Keratinocyte (primary cell): Measurements from ENCODE around the gene MCM6. TPM values are rescaled to one million over a fixed set of nuclear protein-coding genes. Genes with fewer than 3 reads are reported as not detected.

Experiments used
- DNase-seq: peaks from one replicate; pipeline ENCODE4 v3.0.0-alpha.2; 2011; ENCODE audit warnings: low read depth, missing footprints, low spot score
- FAIRE-seq: peaks from 2 replicates; lab custom pipeline; 2011; peaks lifted over from hg19 to GRCh38; lab: Jason Lieb, UNC
- H2AFZ ChIP-seq: 2 replicates; pipeline ENCODE4 v1.6.0; 2012; ENCODE audit warnings: low read length, control low read depth, inconsistent platforms; ENCODE audit not compliant: control insufficient read depth
- H3K27ac ChIP-seq: 2 replicates; pipeline ENCODE4 v1.5.1; 2011; ENCODE audit warnings: low read length; ENCODE audit not compliant: control insufficient read depth, insufficient read depth
- H3K27me3 ChIP-seq: 3 replicates; pipeline ENCODE4 v1.6.0; 2011; ENCODE audit warnings: low read length; ENCODE audit not compliant: control insufficient read depth, insufficient read depth; ENCODE audit errors: extremely low read depth
- H3K36me3 ChIP-seq, 2 experiments: 2 replicates in 1 of 2; 3 replicates in 1 of 2; pipeline ENCODE4 v1.5.1; 2011; ENCODE audit warnings: low read length in 2 of 2, mild to moderate bottlenecking in 1 of 2; ENCODE audit not compliant: control insufficient read depth in 2 of 2, insufficient read depth in 2 of 2; ENCODE audit errors: extremely low read depth in 1 of 2
- H3K4me1 ChIP-seq: 3 replicates; pipeline ENCODE4 v1.5.1; 2011; ENCODE audit warnings: low read length; ENCODE audit not compliant: control insufficient read depth, insufficient read depth; ENCODE audit errors: extremely low read depth
- H3K4me2 ChIP-seq: 3 replicates; pipeline ENCODE4 v1.6.0; 2011; ENCODE audit warnings: low read depth, low read length; ENCODE audit not compliant: control insufficient read depth, insufficient read depth; ENCODE audit errors: extremely low read depth
- H3K4me3 ChIP-seq, 3 experiments: fragments of 200-600 bp in 1 of 3; sonication (generic) in 1 of 3; 2 replicates in 2 of 3; 3 replicates in 1 of 3; pipeline ENCODE4 v1.5.1; 2011 to 2016; ENCODE audit warnings: low read length in 3 of 3, mild to moderate bottlenecking in 3 of 3, control low read depth in 2 of 3, inconsistent platforms in 1 of 3, low read depth in 1 of 3, mixed read lengths in 1 of 3, mixed run types in 1 of 3, moderate library complexity in 1 of 3; ENCODE audit not compliant: control insufficient read depth in 2 of 3, insufficient read depth in 2 of 3; ENCODE audit errors: extremely low read depth in 1 of 3
- H3K79me2 ChIP-seq: 2 replicates; pipeline ENCODE4 v1.6.0; 2012; ENCODE audit warnings: low read length; ENCODE audit not compliant: control insufficient read depth, insufficient read depth
- H3K9ac ChIP-seq: 3 replicates; pipeline ENCODE4 v1.6.0; 2011; ENCODE audit warnings: low read length; ENCODE audit not compliant: control insufficient read depth, insufficient read depth; ENCODE audit errors: extremely low read depth
- H3K9me1 ChIP-seq: 3 replicates; pipeline ENCODE4 v1.6.0; 2011; ENCODE audit warnings: low read length; ENCODE audit not compliant: control insufficient read depth, insufficient read depth; ENCODE audit errors: extremely low read depth
- H3K9me3 ChIP-seq: 2 replicates; pipeline ENCODE4 v1.5.1; 2012; ENCODE audit warnings: low read depth, low read length; ENCODE audit not compliant: control insufficient read depth
- H4K20me1 ChIP-seq: 3 replicates; pipeline ENCODE4 v1.6.0; 2011; ENCODE audit warnings: low read length; ENCODE audit not compliant: control insufficient read depth, insufficient read depth; ENCODE audit errors: extremely low read depth
- EZH2 ChIP-seq: IDR thresholded peaks from one replicate; pipeline ENCODE4 v1.6.1; 2012; ENCODE audit warnings: inconsistent platforms, mild to moderate bottlenecking, low read length, moderate library complexity
- dilution Hi-C: fragments of 300-500 bp; cut with MboI; formaldehyde crosslinking; loops from one replicate; pipeline ENCODE4 v1.7.0; 2020; ENCODE audit warnings: low sequenced_read_pairs; ENCODE audit not compliant: extremely low pct_ligation_motif_present
- polyA minus RNA-seq, 3 experiments: library from RNA; depleted of rRNA, polyadenylated mRNA; stranded (reverse); fragments of >200 nt; gene quantifications; 1 replicate in 1 of 3; 2 replicates in 1 of 3; 3 replicates in 1 of 3; pipeline ENCODE4 v1.2.3, GENCODE V29; 2011
- polyA plus RNA-seq, 5 experiments: library from polyadenylated mRNA; depleted of rRNA in 3 of 5; stranded (reverse) in 3 of 5; stranded (forward) in 1 of 5; unstranded in 1 of 5; fragments of >200 nt; gene quantifications; 1 replicate in 1 of 5; 2 replicates in 3 of 5; 3 replicates in 1 of 5; pipeline versions ENCODE4 v1.2.1 to v1.2.3, GENCODE V29; 2011 to 2012; ENCODE audit warnings: missing spikeins in 2 of 5, low read depth in 1 of 5, low replicate concordance in 1 of 5
- TF ChIP-seq, protein P1 (sequence below), 3 experiments: IDR thresholded peaks in 1 of 3; conservative IDR thresholded peaks in 1 of 3; optimal IDR thresholded peaks in 1 of 3; 2 replicates in 2 of 3; 3 replicates in 1 of 3; pipeline versions ENCODE3 to v1.5.1; 2011; ENCODE audit warnings: low read length in 3 of 3, mild to moderate bottlenecking in 3 of 3, moderate library complexity in 2 of 3, control low read depth in 1 of 3, inconsistent platforms in 1 of 3; ENCODE audit not compliant: insufficient read depth in 2 of 3; ENCODE audit errors: extremely low read depth in 1 of 3

MCM6 gene
- polyA plus RNA-seq (9.8 to 29.0 TPM (median 23.2 TPM) in 3 replicates), polyA minus RNA-seq (9.2 to 31.1 TPM (median 10.1 TPM) in 3 replicates)
- 3.9 TPM for polyA plus RNA-seq (2011; ENCODE audit: low read depth)
- 8.9 and 12.3 TPM in 2 replicates for polyA plus RNA-seq (2011; cell fraction: cytosol; rRNA removed)
- 10.5 and 12.2 TPM in 2 replicates for polyA plus RNA-seq (2011; cell fraction: nucleus; rRNA removed)
- polyA plus RNA-seq (2012; ENCODE audit: low replicate concordance), result 3.7 and 21.8 TPM in 2 replicates
- 7.3 TPM for polyA minus RNA-seq (2011; cell fraction: cytosol; rRNA and poly(A)+ RNA removed)
- 6.0 and 11.6 TPM in 2 replicates for polyA minus RNA-seq (2011; cell fraction: nucleus; rRNA and poly(A)+ RNA removed)

DNA sequence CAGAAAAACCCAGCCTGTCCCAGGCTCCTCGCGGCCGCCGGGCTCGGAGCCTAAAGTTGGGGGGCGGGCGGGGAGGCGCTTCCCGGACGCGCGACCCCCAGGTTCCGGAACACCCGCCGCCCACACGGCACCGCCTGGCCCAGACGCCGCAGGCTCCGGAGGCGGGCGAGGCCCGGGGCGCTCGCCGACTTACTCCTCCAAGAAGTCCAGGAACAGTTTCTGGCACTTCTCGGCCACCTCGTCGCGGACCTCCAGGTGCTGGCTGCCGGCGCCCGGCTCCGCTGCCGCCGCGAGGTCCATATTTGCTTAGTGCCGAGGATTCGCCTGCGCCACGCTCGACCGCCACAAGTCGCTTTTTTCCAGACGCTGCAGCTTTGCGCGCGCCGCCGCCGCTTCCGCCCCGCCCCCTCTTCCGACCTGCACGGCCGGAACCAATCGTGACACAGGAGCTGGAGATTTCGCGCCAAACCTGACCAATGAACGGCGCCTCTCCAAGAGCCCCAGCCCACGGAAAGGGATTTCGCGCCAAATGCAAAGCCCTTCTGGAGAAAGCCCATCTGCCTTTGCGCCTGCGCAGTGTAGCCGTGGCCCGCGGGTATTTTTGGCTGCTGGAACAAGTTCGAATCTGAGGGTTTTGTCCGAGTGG lies at the start of gene MCM6:
MCM6 (minus strand) TSS at position 378 of the 646 bp plus-strand sequence; CDS start at position 300, 78 bp downstream.
- no peak for TF ChIP-seq EZH2
- TF ChIP-seq, protein P1, sequence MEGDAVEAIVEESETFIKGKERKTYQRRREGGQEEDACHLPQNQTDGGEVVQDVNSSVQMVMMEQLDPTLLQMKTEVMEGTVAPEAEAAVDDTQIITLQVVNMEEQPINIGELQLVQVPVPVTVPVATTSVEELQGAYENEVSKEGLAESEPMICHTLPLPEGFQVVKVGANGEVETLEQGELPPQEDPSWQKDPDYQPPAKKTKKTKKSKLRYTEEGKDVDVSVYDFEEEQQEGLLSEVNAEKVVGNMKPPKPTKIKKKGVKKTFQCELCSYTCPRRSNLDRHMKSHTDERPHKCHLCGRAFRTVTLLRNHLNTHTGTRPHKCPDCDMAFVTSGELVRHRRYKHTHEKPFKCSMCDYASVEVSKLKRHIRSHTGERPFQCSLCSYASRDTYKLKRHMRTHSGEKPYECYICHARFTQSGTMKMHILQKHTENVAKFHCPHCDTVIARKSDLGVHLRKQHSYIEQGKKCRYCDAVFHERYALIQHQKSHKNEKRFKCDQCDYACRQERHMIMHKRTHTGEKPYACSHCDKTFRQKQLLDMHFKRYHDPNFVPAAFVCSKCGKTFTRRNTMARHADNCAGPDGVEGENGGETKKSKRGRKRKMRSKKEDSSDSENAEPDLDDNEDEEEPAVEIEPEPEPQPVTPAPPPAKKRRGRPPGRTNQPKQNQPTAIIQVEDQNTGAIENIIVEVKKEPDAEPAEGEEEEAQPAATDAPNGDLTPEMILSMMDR (optimal IDR thresholded peaks at IDR 0.05 in 1 of 3, IDR thresholded peaks at IDR 0.05 in 1 of 3, conservative IDR thresholded peaks at IDR 0.05 in 1 of 3; ENCODE audit: extremely low read depth in 1 of 3, insufficient read depth in 2 of 3, low read length in 3 of 3), result no peak
- Histone ChIP-seq H3K9me3 (no peaks in the 10 kb centered on the region), H4K20me1 (no peaks in the 10 kb centered on the region), H3K9ac (peak within 1 kb of the TSS; percentile 83), H3K4me3 (peak within 1 kb of the TSS; percentile 62 to 80 (median 78)), H3K9me1 (no peaks in the 10 kb centered on the region), H3K4me1 (no peaks in the 10 kb centered on the region), H3K4me2 (peak within 1 kb of the TSS; percentile 68), H3K27ac (peak within 1 kb of the TSS; percentile 70), H3K36me3 (no peaks in the 10 kb centered on the region), H2AFZ (peak within 1 kb of the TSS; percentile 76), H3K79me2 (peaks cover 11% of the 10 kb centered on the region), H3K27me3 (no peaks in the 10 kb centered on the region)
- peak; percentile 90 for DNase-seq
- dilution Hi-C loops, result no loop called here
- FAIRE-seq, result peak; percentile 85

DNA sequence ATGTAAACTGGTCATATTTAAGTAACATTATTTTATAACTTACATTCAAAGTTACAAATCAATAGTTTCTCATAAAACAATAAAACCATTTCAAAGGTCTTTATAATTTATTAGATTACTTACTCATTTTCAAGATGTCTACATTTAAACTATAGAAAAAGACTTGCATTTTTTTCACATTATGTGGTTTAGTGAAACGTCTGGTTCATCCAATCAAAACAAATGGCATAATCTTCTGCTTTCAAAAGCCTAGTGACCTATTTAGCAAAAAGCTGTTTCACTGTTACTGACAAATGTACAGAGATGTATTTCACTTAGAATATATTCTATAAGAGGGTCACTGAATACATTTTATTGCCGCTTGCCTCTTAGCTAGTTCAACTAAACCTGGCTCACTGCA lies 49.3 kb upstream of the MCM6 start:
- H3K4me1 ChIP-seq, result no peaks in the 10 kb centered on the region
- DNase-seq (no peak), FAIRE-seq (no peak)
- H3K4me2 ChIP-seq, result no peak overlapping the region
- TF ChIP-seq, protein P1 (optimal IDR thresholded peaks at IDR 0.05 in 1 of 3, IDR thresholded peaks at IDR 0.05 in 1 of 3, conservative IDR thresholded peaks at IDR 0.05 in 1 of 3; ENCODE audit: extremely low read depth in 1 of 3, insufficient read depth in 2 of 3, low read length in 3 of 3), result no peak
- TF ChIP-seq EZH2, result no peak
- no peaks in the 10 kb centered on the region for H3K79me2 ChIP-seq
- no peak overlapping the region for H2AFZ ChIP-seq
- no peaks in the 10 kb centered on the region for H4K20me1 ChIP-seq
- dilution Hi-C loops, result no loop called here
- no peak overlapping the region for H3K4me3 ChIP-seq
- no peaks in the 10 kb centered on the region for H3K9me3 ChIP-seq
- H3K36me3 ChIP-seq, result peaks cover 0 to 3% of the 10 kb centered on the region in 2 experiments
- no peaks in the 10 kb centered on the region for H3K9me1 ChIP-seq
- no peak overlapping the region for H3K9ac ChIP-seq
- H3K27me3 ChIP-seq, result no peaks in the 10 kb centered on the region
- no peak overlapping the region for H3K27ac ChIP-seq
